Loucy (cell line): ENCODE measurements around the gene AGAP1.

ENCODE experiments used
- H2AFZ ChIP-seq: fragments of 200-600 bp; sonication (generic); 2 replicates; pipeline ENCODE4 v1.6.0; 2016; ENCODE audit warnings: antibody characterized with exemption, mild to moderate bottlenecking, low read length, moderate library complexity
- H3F3A ChIP-seq: fragments of 200-600 bp; 2 replicates; pipeline ENCODE4 v1.6.0; 2016; ENCODE audit warnings: antibody characterized with exemption, low read depth, mild to moderate bottlenecking
- H3K27me3 ChIP-seq: fragments of 200-600 bp; sonication (generic); 2 replicates; pipeline ENCODE4 v1.6.1; 2014; ENCODE audit warnings: low read length, mild to moderate bottlenecking; ENCODE audit not compliant: insufficient read depth, poor library complexity, severe bottlenecking
- H3K36me3 ChIP-seq: fragments of 200-600 bp; sonication (generic); 2 replicates; pipeline ENCODE4 v1.6.1; 2016; ENCODE audit warnings: low read length; ENCODE audit not compliant: insufficient read depth
- H3K4me1 ChIP-seq: fragments of 200-600 bp; sonication (generic); 2 replicates; pipeline ENCODE4 v1.5.1; 2014; ENCODE audit warnings: low read length, mild to moderate bottlenecking; ENCODE audit not compliant: insufficient read depth, poor library complexity, severe bottlenecking
- H3K4me2 ChIP-seq: fragments of 200-600 bp; sonication (generic); 2 replicates; pipeline ENCODE4 v1.6.0; 2014; ENCODE audit warnings: antibody characterized with exemption, low read length, low read depth, mild to moderate bottlenecking; ENCODE audit not compliant: poor library complexity, severe bottlenecking
- H3K4me3 ChIP-seq: fragments of 200-600 bp; sonication (generic); 2 replicates; pipeline ENCODE4 v1.5.1; 2014; ENCODE audit warnings: low read length, mild to moderate bottlenecking, mixed read lengths; ENCODE audit not compliant: poor library complexity, severe bottlenecking
- H3K79me2 ChIP-seq: fragments of 200-600 bp; sonication (generic); 2 replicates; pipeline ENCODE4 v1.6.1; 2014; ENCODE audit warnings: low read length; ENCODE audit not compliant: insufficient read depth
- H3K9ac ChIP-seq: fragments of 200-600 bp; sonication (generic); 2 replicates; pipeline ENCODE4 v1.6.0; 2014; ENCODE audit warnings: mild to moderate bottlenecking, low read depth, low read length, moderate library complexity; ENCODE audit not compliant: poor library complexity, severe bottlenecking
- H3K9me2 ChIP-seq: fragments of 200-600 bp; sonication (generic); replicated peaks from 2 replicates; pipeline ENCODE4 v1.6.1; 2016; ENCODE audit warnings: low read depth, low read length, mixed read lengths
- H3K9me3 ChIP-seq: fragments of 200-600 bp; sonication (generic); 2 replicates; pipeline ENCODE4 v1.6.1; 2014; ENCODE audit warnings: mild to moderate bottlenecking, antibody characterized with exemption, low read length, low read depth; ENCODE audit not compliant: insufficient read depth
- H4K20me1 ChIP-seq: fragments of 200-600 bp; sonication (generic); 2 replicates; pipeline ENCODE4 v1.6.0; 2014; ENCODE audit warnings: antibody characterized with exemption, low read length, mild to moderate bottlenecking; ENCODE audit not compliant: insufficient read depth, poor library complexity, severe bottlenecking
- CTCF ChIP-seq: fragments of 200-600 bp; sonication (generic); conservative IDR thresholded peaks from 2 replicates; pipeline ENCODE4 v1.5.1; 2014; ENCODE audit warnings: mild to moderate bottlenecking, antibody characterized with exemption, low read length
- EZH2phosphoT487 ChIP-seq: fragments of 200-600 bp; IDR thresholded peaks from 2 replicates; pipeline ENCODE4 v1.6.1; 2018; ENCODE audit warnings: antibody characterized with exemption, mild to moderate bottlenecking, moderate library complexity, borderline replicate concordance

The AGAP1 gene

GRCh38 chr2:235984552-235984951 is 490.7 kb downstream of the AGAP1 start:
- H3K4me3 ChIP-seq: no peak overlapping the region
- H3K36me3 ChIP-seq: no peaks in the 10 kb centered on the region
- no peaks in the 10 kb centered on the region for H3K9me2 ChIP-seq
- H3K4me2 ChIP-seq: no peak overlapping the region
- no peaks in the 10 kb centered on the region for H3K79me2 ChIP-seq
- no peaks in the 10 kb centered on the region for H3K4me1 ChIP-seq
- H3F3A ChIP-seq: no peaks in the 10 kb centered on the region
- no peaks in the 10 kb centered on the region for H3K27me3 ChIP-seq
- H3K9me3 ChIP-seq: no peaks in the 10 kb centered on the region
- no peaks in the 10 kb centered on the region for H4K20me1 ChIP-seq
- TF ChIP-seq EZH2phosphoT487: no peak
- TF ChIP-seq CTCF: no peak
- H3K9ac ChIP-seq: no peak overlapping the region
- H2AFZ ChIP-seq: no peak overlapping the region

- H3F3A ChIP-seq: no peaks in the 10 kb centered on the region
- TF ChIP-seq CTCF (no peak), EZH2phosphoT487 (no peak)
- no peak overlapping the region for H2AFZ ChIP-seq
Measured at GRCh38 chr2:235986361-235986760, 492.5 kb downstream of the AGAP1 start.

GRCh38 chr2:235988271-235989015 is 494.6 kb downstream of the AGAP1 start:
- Histone ChIP-seq H3K9me2 (no peaks in the 10 kb centered on the region), H3K9me3 (no peaks in the 10 kb centered on the region), H3K4me3 (no peak overlapping the region), H3K79me2 (no peaks in the 10 kb centered on the region), H3K4me2 (no peak overlapping the region), H3K27me3 (no peaks in the 10 kb centered on the region), H3F3A (no peaks in the 10 kb centered on the region), H3K4me1 (no peaks in the 10 kb centered on the region), H2AFZ (no peak overlapping the region), H3K9ac (no peak overlapping the region), H4K20me1 (no peaks in the 10 kb centered on the region), H3K36me3 (no peaks in the 10 kb centered on the region)
- TF ChIP-seq EZH2phosphoT487 (no peak), CTCF (no peak)

More at GRCh38 chr2:235986361-235986760, 492.5 kb downstream of the AGAP1 start:
- Histone ChIP-seq H3K9me2 (no peaks in the 10 kb centered on the region), H3K9ac (no peak overlapping the region), H3K79me2 (no peaks in the 10 kb centered on the region), H4K20me1 (no peaks in the 10 kb centered on the region), H3K4me2 (no peak overlapping the region), H3K27me3 (no peaks in the 10 kb centered on the region), H3K36me3 (no peaks in the 10 kb centered on the region), H3K4me1 (no peaks in the 10 kb centered on the region), H3K4me3 (no peak overlapping the region), H3K9me3 (no peaks in the 10 kb centered on the region)
